IMR-90 (cell line): ENCODE results near the gene CEMIP2. TPM values are rescaled to one million over a fixed set of nuclear protein-coding genes. Genes with fewer than 3 reads are reported as not detected.

Source experiments
- ATAC-seq: fragments of 200-7000 bp; cut with Tn5 transposase; 2 replicates; pipeline ENCODE4 v1.9.1; 2020; ENCODE audit warnings: low read depth, mild to moderate bottlenecking, moderate library complexity
- BruUV-seq: library from RNA; stranded (reverse); fragments of 400-500 nt; replicated peaks from 2 replicates; lab custom pipeline; 2021; lab: Mats Ljungman, UMichigan
- CTCF ChIA-PET: fragments of 300-600 bp; formaldehyde crosslinking; extraction: SDS; loops from one replicate; lab custom pipeline; 2021; ENCODE audit warnings: antibody characterized with exemption; lab: Yijun Ruan, JAX
- POLR2A ChIA-PET: fragments of 300-600 bp; sonication (Branson Sonifier 250); formaldehyde crosslinking; loops from one replicate; lab custom pipeline; 2022; ENCODE audit warnings: antibody characterized with exemption; ENCODE audit not compliant: unreplicated experiment; lab: Charles Lee
- DNase-seq: peaks from one replicate; pipeline ENCODE4 v3.0.0; 2013
- H2AFZ ChIP-seq: replicated peaks from 2 replicates; pipeline ENCODE3; 2013; ENCODE audit warnings: low read length, mild to moderate bottlenecking; ENCODE audit not compliant: poor library complexity
- H2AK5ac ChIP-seq: 2 replicates; pipeline ENCODE4 v1.6.1; 2013; ENCODE audit warnings: low read depth, low read length, inconsistent platforms
- H2AK9ac ChIP-seq: replicated peaks from 2 replicates; pipeline ENCODE3; 2013; ENCODE audit warnings: mild to moderate bottlenecking, low read depth, low read length, moderate library complexity; ENCODE audit not compliant: poor library complexity
- H2BK120ac ChIP-seq: 2 replicates; pipeline ENCODE4 v1.6.1; 2013; ENCODE audit warnings: low read depth, low read length, inconsistent platforms
- H2BK15ac ChIP-seq: 3 replicates; pipeline ENCODE4 v1.6.1; 2013; ENCODE audit warnings: low read depth, low read length, inconsistent platforms
- H2BK20ac ChIP-seq: 2 replicates; pipeline ENCODE4 v1.6.1; 2013; ENCODE audit warnings: low read depth, mild to moderate bottlenecking, inconsistent platforms, low read length, moderate library complexity
- H2BK5ac ChIP-seq: 2 replicates; pipeline ENCODE4 v1.6.1; 2013; ENCODE audit warnings: mild to moderate bottlenecking, low read depth, low read length, inconsistent platforms; ENCODE audit not compliant: poor library complexity, severe bottlenecking
- H3K14ac ChIP-seq: replicated peaks from 2 replicates; pipeline ENCODE4 v1.6.1; 2013; ENCODE audit warnings: low read depth, low read length, inconsistent platforms
- H3K18ac ChIP-seq: 2 replicates; pipeline ENCODE4 v1.6.1; 2013; ENCODE audit warnings: low read depth, low read length, control low read depth
- H3K23ac ChIP-seq: 2 replicates; pipeline ENCODE4 v1.6.1; 2013; ENCODE audit warnings: low read depth, low read length, inconsistent platforms
- H3K27ac ChIP-seq: 2 replicates; pipeline ENCODE4 v1.5.1; 2013; ENCODE audit warnings: mild to moderate bottlenecking, control low read depth, low read length; ENCODE audit not compliant: insufficient read depth
- H3K27me3 ChIP-seq: 2 replicates; pipeline ENCODE4 v1.6.1; 2013; ENCODE audit warnings: low read length; ENCODE audit not compliant: control insufficient read depth, insufficient read depth
- H3K36me3 ChIP-seq: 2 replicates; pipeline ENCODE4 v1.6.1; 2013; ENCODE audit warnings: low read length, mixed read lengths; ENCODE audit not compliant: control insufficient read depth, insufficient read depth
- H3K4ac ChIP-seq: 2 replicates; pipeline ENCODE4 v1.6.1; 2013; ENCODE audit warnings: low read depth, low read length, inconsistent platforms
- H3K4me1 ChIP-seq: 2 replicates; pipeline ENCODE4 v1.6.1; 2013; ENCODE audit warnings: low read length, mixed read lengths; ENCODE audit not compliant: control insufficient read depth, insufficient read depth
- H3K4me2 ChIP-seq: 2 replicates; pipeline ENCODE4 v1.6.1; 2013; ENCODE audit warnings: low read depth, mild to moderate bottlenecking, control low read depth, low read length, moderate library complexity
- H3K4me3 ChIP-seq: 2 replicates; pipeline ENCODE4 v1.5.1; 2013; ENCODE audit warnings: low read depth, mild to moderate bottlenecking, control low read depth, low read length, moderate library complexity; ENCODE audit not compliant: insufficient read depth
- H3K56ac ChIP-seq: 2 replicates; pipeline ENCODE4 v1.6.1; 2013; ENCODE audit warnings: low read length, inconsistent platforms; ENCODE audit not compliant: insufficient read depth; ENCODE audit errors: extremely low read depth
- H3K79me1 ChIP-seq, 2 experiments: 2 replicates each; pipeline ENCODE4 v1.6.1; 2013; ENCODE audit warnings: low read length in 2 of 2, inconsistent platforms in 1 of 2, low read depth in 1 of 2
- H3K9ac ChIP-seq: 2 replicates; pipeline ENCODE4 v1.6.1; 2013; ENCODE audit warnings: low read depth, low read length, control low read depth
- H3K9me1 ChIP-seq: 2 replicates; pipeline ENCODE4 v1.6.1; 2013; ENCODE audit warnings: low read length, inconsistent platforms; ENCODE audit not compliant: insufficient read depth
- H3K9me3 ChIP-seq: 2 replicates; pipeline ENCODE4 v1.6.1; 2013; ENCODE audit warnings: low read length; ENCODE audit not compliant: control insufficient read depth, insufficient read depth
- H4K20me1 ChIP-seq: 2 replicates; pipeline ENCODE4 v1.6.1; 2013; ENCODE audit warnings: low read length, inconsistent platforms; ENCODE audit not compliant: insufficient read depth
- H4K5ac ChIP-seq: 2 replicates; pipeline ENCODE4 v1.6.1; 2013; ENCODE audit warnings: mild to moderate bottlenecking, low read depth, low read length, control low read depth
- H4K8ac ChIP-seq, 2 experiments: 2 replicates each; pipeline ENCODE4 v1.6.1; 2013; ENCODE audit warnings: low read depth in 2 of 2, low read length in 2 of 2, control low read depth in 1 of 2, inconsistent platforms in 1 of 2
- H4K91ac ChIP-seq: 2 replicates; pipeline ENCODE4 v1.6.1; 2013; ENCODE audit warnings: low read depth, low read length, inconsistent platforms; ENCODE audit not compliant: insufficient read depth
- BHLHE40 ChIP-seq: fragments of 150-350 bp; IDR thresholded peaks from 2 replicates; pipeline ENCODE4 v1.6.1; 2016; ENCODE audit warnings: mild to moderate bottlenecking, low read depth, low read length
- NFE2L2 ChIP-seq: fragments of 150-350 bp; IDR thresholded peaks from 2 replicates; pipeline ENCODE4 v1.6.1; 2016; ENCODE audit warnings: low read depth, mild to moderate bottlenecking, low read length
- RFX5 ChIP-seq: IDR thresholded peaks from 2 replicates; pipeline ENCODE4 v1.8.0; 2012; ENCODE audit warnings: low read depth, mild to moderate bottlenecking, low read length, moderate library complexity
- WGBS, 2 experiments: methylation state at CpG; one replicate each; pipeline versions ENCODE4 v1.1.5 to v1.1.7; 2013; ENCODE audit warnings: missing lambda C conversion rate in 2 of 2; ENCODE audit not compliant: insufficient read length in 1 of 2; ENCODE audit errors: extremely low coverage in 2 of 2; 5-methylcytosine and 5-hydroxymethylcytosine counted together
- dilution Hi-C: fragments of 300-500 bp; cut with HindIII; formaldehyde crosslinking; loops from one replicate; pipeline ENCODE4 v1.14.3; 2018; ENCODE audit warnings: low sequenced_read_pairs; ENCODE audit not compliant: unreplicated experiment
- in situ Hi-C: fragments of 300-500 bp; cut with MboI; formaldehyde crosslinking; loops from 3 replicates; pipeline ENCODE4 v1.14.3; 2019; ENCODE audit warnings: low sequenced_read_pairs, inconsistent platforms, mixed read lengths
- intact Hi-C: fragments of 100-400 bp; cut with micrococcal nuclease; formaldehyde crosslinking; loops from 2 replicates; pipeline ENCODE4 v1.10.0; 2022
- polyA plus RNA-seq, 3 experiments: library from polyadenylated mRNA; depleted of rRNA; stranded (reverse); fragments of >200 nt; gene quantifications; 2 replicates each; pipeline ENCODE4 v1.2.3, GENCODE V29; 2012; ENCODE audit warnings: low replicate concordance in 1 of 3
- total RNA-seq: library from RNA; depleted of rRNA; stranded (reverse); fragments of >200 nt; gene quantifications from 2 replicates; pipeline ENCODE4 v1.2.3, GENCODE V29; 2012

Gene CEMIP2
- total and polyA plus RNA-seq, 2 of the 4 experiments (the other 2 are of a cell fraction), result 65.2 to 67.4 TPM

GRCh38 chr9:71737455-71737854 lies 30.9 kb downstream of the CEMIP2 start:
- Histone ChIP-seq H4K20me1 (no peaks in the 10 kb centered on the region), H2BK5ac (no peak overlapping the region), H4K5ac (no peak overlapping the region), H3K9ac (no peak overlapping the region), H2AK9ac (no peak overlapping the region), H3K36me3 (peaks cover 6% of the 10 kb centered on the region), H3K27me3 (no peaks in the 10 kb centered on the region), H2BK15ac (no peak overlapping the region), H4K91ac (no peak overlapping the region), H3K23ac (no peak overlapping the region), H3K14ac (no peak overlapping the region), H3K4ac (no peak overlapping the region), H3K9me1 (peaks cover 10% of the 10 kb centered on the region), H3K79me1 (peaks cover 14 to 41% of the 10 kb centered on the region in 2 experiments), H4K8ac (no peak overlapping the region), H3K4me3 (no peak overlapping the region), H2BK120ac (no peak overlapping the region), H3K9me3 (no peaks in the 10 kb centered on the region), H3K18ac (no peak overlapping the region), H3K27ac (no peak overlapping the region), H3K4me1 (peaks cover 8% of the 10 kb centered on the region), H3K4me2 (no peak overlapping the region), H2BK20ac (no peak overlapping the region), H2AFZ (no peak overlapping the region), H2AK5ac (no peak overlapping the region), H3K56ac (no peak overlapping the region)
- no TSS peak for BruUV-seq
- CTCF ChIA-PET, result no interaction called here
- no peak for DNase-seq
- POLR2A ChIA-PET, result no interaction called here
- in situ Hi-C loops, result loop anchor here (25.0 kb wide), 3 partner anchors 825 to 1450 kb away; no protein-coding TSS in a partner anchor
- ATAC-seq, result no peak
- intact Hi-C loops, result no loop called here
- WGBS, 2 experiments, result no CpG with 5 or more reads among the region's 2 CpGs
- dilution Hi-C loops, result no loop called here
- TF ChIP-seq NFE2L2 (no peak), RFX5 (no peak), BHLHE40 (no peak)
